HG03108 (cell line): ENCODE data around the gene DNAJB2.
"Not testable (repeated sequence)": the region's sequence is repeated elsewhere in the genome, so short reads cannot be mapped to it uniquely, and the experiment has no call there.

ENCODE experiments used
- ATAC-seq: cut with Tn5 transposase; IDR thresholded peaks from one replicate; pipeline ENCODE4 v1.9.1; 2021; ENCODE audit warnings: moderate library complexity; ENCODE audit not compliant: unreplicated experiment

The DNAJB2 gene

GRCh38 chr2:219282943-219283581, 3.9 kb downstream of the DNAJB2 start:
- no peak for ATAC-seq

DNA sequence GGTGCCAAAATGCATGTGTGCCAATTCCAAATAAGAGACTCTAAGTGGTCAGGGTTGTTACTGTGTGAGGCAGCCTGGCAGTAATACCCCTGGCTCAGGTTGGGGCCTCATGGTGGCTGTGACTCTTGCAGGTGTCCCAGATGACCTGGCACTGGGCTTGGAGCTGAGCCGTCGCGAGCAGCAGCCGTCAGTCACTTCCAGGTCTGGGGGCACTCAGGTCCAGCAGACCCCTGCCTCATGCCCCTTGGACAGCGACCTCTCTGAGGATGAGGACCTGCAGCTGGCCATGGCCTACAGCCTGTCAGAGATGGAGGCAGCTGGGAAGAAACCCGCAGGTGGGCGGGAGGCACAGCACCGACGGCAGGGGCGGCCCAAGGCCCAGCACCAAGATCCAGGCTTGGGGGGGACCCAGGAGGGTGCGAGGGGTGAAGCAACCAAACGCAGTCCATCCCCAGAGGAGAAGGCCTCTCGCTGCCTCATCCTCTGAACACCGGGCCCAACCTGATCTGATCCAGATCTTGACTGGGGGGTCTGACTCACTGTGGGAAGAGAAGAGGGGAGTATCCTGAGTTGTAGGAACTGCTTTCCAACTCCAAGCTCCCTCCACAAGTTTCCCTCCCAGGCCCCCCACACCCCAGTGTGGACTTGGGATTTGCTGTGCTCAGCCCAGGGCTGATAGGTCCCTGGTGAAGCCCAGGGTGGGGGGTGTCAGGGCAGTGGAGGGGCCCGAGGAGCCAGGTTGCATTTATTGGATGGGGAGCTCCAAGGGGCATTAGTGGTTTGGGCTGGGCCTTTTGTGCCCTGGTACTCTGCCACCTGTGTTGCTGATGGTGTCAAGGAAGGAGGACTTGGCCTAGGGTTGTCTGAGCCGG, 5.6 kb downstream of the DNAJB2 start:
- ATAC-seq, result no peak

DNA sequence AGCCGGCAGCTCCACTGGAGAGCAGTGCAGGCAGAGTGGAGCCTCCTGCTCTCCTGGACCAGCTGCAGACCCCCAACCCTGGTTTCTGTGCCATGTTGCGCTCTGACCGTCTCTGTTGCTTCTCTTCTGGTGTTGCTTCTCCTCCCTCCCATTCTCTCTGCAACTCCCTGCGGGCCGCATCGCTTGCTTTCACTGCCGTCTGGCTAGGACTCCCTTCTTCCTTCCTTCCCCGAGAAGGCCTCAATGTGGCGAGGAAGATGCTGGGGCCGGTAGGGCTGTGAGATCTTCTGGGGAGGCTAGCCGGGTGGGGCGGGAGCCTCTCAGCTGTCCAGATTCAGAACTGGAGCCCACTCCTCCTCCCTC, 6.2 kb downstream of the DNAJB2 start:
- no peak for ATAC-seq

DNA sequence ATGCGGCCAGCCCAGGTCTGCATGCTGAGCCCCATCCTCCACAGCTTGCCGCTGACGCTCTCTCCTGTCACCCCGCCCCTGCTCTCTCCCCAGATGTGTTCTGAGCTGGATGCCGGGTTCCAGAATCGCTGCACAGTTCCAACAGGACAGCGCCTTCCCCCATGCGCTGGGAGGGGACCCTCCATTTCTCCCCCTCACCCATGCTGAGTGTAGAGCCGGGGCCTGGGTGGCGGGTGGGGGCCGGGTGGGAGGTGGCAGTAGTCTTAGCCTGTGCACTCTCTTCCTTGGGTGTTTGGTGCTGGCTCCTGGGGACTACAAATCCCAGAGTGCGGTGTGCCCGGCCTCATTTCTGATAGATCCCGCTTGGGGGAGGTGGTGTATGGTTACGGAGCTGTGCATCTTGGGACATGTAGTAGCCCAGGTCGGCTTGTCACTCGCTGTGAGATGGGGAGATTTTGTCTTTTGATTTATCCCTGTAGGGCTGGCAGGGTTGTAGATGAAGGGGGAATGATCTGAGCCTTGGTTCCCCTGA, 6.8 kb downstream of the DNAJB2 start:
- ATAC-seq, result no peak

- no peak for ATAC-seq
These were observed 7.4 kb downstream of the DNAJB2 start for GRCh38 chr2:219286436-219287115.

DNA sequence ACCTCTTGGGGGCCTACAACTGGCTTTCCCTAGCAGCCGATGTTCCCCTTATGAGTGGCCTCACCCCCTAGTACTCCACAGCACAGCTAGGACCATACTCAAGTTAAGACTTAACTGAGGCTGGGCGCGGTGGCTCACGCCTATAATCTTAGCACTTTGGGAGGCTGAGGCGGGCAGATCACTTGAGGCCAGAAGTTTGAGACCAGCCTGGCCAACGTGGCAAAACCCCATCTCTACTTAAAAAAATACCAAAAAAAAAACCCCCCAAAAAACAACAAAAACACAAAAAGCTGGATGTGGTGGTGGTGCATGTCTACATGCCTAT, 7.9 kb downstream of the DNAJB2 start:
- not testable (repeated sequence) for ATAC-seq

GRCh38 chr2:219287580-219288265, 8.6 kb downstream of the DNAJB2 start:
- no peak for ATAC-seq

- no peak for ATAC-seq
These were observed 10.0 kb downstream of the DNAJB2 start for GRCh38 chr2:219289195-219289536.

DNA sequence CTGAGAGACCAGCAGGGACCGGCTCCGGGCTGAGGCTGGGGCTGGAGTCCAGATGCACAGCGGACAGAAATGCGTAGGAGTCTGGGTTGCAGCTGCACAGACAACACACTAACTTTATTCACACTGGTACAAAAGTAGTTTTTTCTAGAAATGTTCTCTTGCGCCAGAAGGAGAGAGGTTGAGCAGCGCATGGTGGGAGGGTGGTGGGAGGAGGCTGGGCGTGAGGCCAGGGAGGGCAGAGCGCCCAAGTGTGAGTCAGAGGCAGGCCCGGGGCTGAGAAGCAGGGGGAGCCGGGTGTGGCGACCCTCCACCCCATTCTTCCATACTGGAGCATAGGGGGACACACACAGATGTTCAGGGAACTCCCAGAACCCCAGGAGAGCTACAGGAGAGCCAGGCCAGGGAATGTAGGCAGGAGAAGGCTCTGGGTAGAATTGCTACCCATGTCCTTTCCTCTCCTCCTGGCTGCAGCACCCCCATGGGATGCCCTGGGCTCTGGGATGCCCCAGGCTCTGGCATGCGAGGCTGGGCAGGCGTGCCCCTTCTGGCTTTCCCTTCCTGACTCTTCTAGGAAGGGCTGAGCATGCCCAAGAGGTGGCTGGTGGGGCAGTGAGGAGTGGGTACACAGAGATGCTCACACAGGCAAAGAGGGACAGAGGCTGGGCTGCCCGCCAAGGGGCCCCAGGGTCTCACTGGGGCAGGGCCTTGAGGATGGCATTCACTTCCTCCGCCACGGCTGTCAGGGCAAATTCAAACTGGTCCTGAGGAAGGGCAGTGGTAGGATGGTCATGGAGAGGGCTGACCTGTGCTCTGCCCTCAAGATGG, 10.6 kb downstream of the DNAJB2 start:
- no peak for ATAC-seq

GRCh38 chr2:219290381-219291171, 11.4 kb downstream of the DNAJB2 start:
- no peak for ATAC-seq

DNA sequence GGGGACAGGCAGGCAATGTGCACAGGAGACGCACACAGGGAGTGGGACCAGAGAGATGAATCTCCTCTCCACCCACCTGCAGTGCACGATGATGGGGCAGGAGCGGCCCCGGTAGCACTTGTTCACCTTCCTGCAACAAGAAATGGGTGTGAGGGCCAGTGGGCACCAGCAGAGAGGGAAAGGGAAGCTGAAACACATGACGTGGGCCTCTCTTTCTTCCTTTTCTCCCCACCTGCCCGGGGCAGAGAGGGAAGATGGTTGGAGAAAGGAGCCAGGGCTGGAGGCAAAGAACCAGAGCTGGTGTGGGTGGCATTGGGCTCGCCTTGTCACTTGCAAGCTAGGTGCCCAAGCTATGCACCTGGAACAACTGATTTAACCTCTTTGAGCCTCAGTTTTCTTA, 12.2 kb downstream of the DNAJB2 start:
- ATAC-seq, result no peak

DNA sequence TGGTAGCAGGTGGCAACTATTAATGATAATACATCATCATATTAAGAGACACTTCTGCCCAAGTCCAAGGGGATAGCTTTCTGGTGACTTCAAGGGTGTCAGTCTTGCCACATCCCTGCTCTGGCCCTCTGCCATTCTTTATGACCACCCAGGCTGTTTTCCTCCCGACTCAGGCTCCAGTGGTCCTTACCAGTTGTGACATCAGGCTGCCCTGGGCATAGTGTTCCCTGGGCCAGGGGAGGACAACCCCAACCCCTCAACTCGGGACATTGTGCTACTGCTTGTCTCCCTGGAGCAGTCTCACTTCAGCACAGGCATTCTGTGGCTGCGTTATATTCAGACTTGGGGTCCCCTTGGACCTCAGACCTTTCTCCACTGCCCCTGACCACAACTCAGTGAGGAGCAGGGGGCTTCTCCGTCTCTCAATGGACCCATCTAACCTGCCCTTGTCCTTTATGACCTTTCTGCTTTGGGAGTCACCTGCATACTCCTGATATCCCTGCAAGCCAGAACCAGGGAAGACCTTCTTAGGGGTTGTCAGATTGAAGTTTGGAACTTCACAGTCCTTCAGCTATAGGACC, 12.8 kb downstream of the DNAJB2 start:
- no peak for ATAC-seq

- ATAC-seq, result no peak
These were observed 13.4 kb downstream of the DNAJB2 start for GRCh38 chr2:219292616-219293015.

DNA sequence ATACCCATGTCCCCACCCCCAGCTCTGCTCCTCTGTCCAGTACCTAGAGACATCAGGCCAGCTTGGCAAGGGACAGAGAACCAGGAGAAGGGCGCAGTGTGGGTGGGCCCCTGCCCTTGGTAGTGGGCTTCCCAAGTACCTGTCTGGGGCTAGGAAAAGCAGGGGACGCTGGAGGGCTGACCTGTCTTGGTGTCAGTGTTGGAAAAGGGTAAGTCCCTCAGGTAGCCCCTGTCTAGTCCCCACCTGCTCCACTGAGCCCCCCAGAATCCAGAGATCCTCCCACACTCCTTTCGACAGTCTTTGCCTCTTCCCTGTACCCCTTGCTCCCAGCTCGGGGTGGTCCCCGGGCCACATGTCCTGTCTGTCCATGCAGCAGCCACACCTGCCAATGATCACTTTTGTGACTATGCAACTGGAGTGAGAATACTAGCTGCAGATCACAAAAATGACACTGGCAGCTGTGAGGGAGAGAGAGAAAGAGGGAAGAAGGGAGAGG, 14.6 kb downstream of the DNAJB2 start:
- no peak for ATAC-seq

- peak; percentile 85 for ATAC-seq
These were observed 15.5 kb downstream of the DNAJB2 start for GRCh38 chr2:219294356-219295351.

GRCh38 chr2:219296142-219296541, 17.0 kb downstream of the DNAJB2 start:
- ATAC-seq, result no peak

GRCh38 chr2:219296631-219297391, 17.6 kb downstream of the DNAJB2 start:
- no peak for ATAC-seq
